Activated naive CD8-positive, alpha-beta T cell treated with anti-CD3 and anti-CD28 coated beads, Interleukin-2, amount 10 ng/mL, durations not matched to agents 7 days and 5 days (primary cell): ENCODE results near the gene ZSCAN2. TPM values are rescaled to one million over a fixed set of nuclear protein-coding genes. Genes with fewer than 3 reads are reported as not detected.
"Not testable (repeated sequence)": the region's sequence is repeated elsewhere in the genome, so short reads cannot be mapped to it uniquely, and the experiment has no call there.

Experiments
- ATAC-seq: fragments of 150-1000 bp; cut with Tn5 transposase; one replicate; pipeline ENCODE4 v1.10.0; 2021; ENCODE audit warnings: low read depth, moderate library complexity
- POLR2A ChIA-PET: fragments of 350-600 bp; sonication (Branson Sonifier 250); formaldehyde crosslinking; loops from one replicate; lab custom pipeline; 2021; ENCODE audit warnings: antibody characterized with exemption; lab: Charles Lee
- DNase-seq: peaks from one replicate; pipeline ENCODE4 v3.0.0; 2021
- H3K27ac Mint-ChIP-seq: one replicate; pipeline ENCODE4 v1.8.0; 2022; ENCODE audit warnings: mild to moderate bottlenecking, mixed read lengths
- H3K27me3 Mint-ChIP-seq: one replicate; pipeline ENCODE4 v1.8.0; 2022; ENCODE audit warnings: mild to moderate bottlenecking, moderate library complexity, mixed read lengths
- H3K36me3 Mint-ChIP-seq: one replicate; pipeline ENCODE4 v1.8.0; 2021; ENCODE audit warnings: mild to moderate bottlenecking, mixed read lengths
- H3K4me1 Mint-ChIP-seq: one replicate; pipeline ENCODE4 v1.8.0; 2021; ENCODE audit warnings: mixed read lengths
- H3K4me3 Mint-ChIP-seq: one replicate; pipeline ENCODE4 v1.8.0; 2022; ENCODE audit warnings: mild to moderate bottlenecking, moderate library complexity, mixed read lengths
- H3K9me3 Mint-ChIP-seq: one replicate; pipeline ENCODE4 v1.8.0; 2021; ENCODE audit warnings: mixed read lengths
- total RNA-seq, 2 experiments: library from RNA; stranded (reverse); gene quantifications; one replicate each; pipeline ENCODE4 v1.2.3, GENCODE V29; 2021

The ZSCAN2 gene
- 10 to 100 TPM in 1 of 2 experiments, 1 to 10 TPM in 1; 9.6 to 10.9 TPM for total RNA-seq

- POLR2A ChIA-PET: interaction anchor here (0.6 to 4.5 kb wide), 7 partner anchors 20 to 42 kb away, joined by 3 to 50 read pairs (median 3); no protein-coding TSS in a partner anchor
- H3K36me3 Mint-ChIP-seq: peaks cover 10% of the 10 kb centered on the region
- H3K4me3 Mint-ChIP-seq: peak within 1 kb of the TSS; percentile 96
- peak within 1 kb of the TSS; percentile 69 for H3K27ac Mint-ChIP-seq
- ATAC-seq (peak; percentile 96), DNase-seq (peak; percentile 93)
- peaks cover 48% of the 10 kb centered on the region for H3K4me1 Mint-ChIP-seq
- no peaks in the 10 kb centered on the region for H3K27me3 Mint-ChIP-seq
- no peaks in the 10 kb centered on the region for H3K9me3 Mint-ChIP-seq
Observed at GRCh38 chr15:84600687-84601554, at the start of gene ZSCAN2. ZSCAN2 (plus strand) TSS chr15:84601009; CDS start chr15:84603928, 2,919 bp downstream.

- Mint-ChIP-seq H3K4me1 (peaks cover 17% of the 10 kb centered on the region), H3K36me3 (peaks cover 30% of the 10 kb centered on the region)
- DNase-seq, H3K27ac Mint-ChIP-seq, H3K27me3 Mint-ChIP-seq, H3K4me3 Mint-ChIP-seq, ATAC-seq, H3K9me3 Mint-ChIP-seq, POLR2A ChIA-PET: not testable (repeated sequence)
Observed at GRCh38 chr15:84551624-84552023, 49.2 kb upstream of the ZSCAN2 start.

- Mint-ChIP-seq H3K4me3 (no peak overlapping the region), H3K27me3 (no peaks in the 10 kb centered on the region), H3K9me3 (no peaks in the 10 kb centered on the region), H3K36me3 (peaks cover 29% of the 10 kb centered on the region), H3K27ac (no peak overlapping the region), H3K4me1 (peaks cover 10% of the 10 kb centered on the region)
- no peak for ATAC-seq
- DNase-seq: no peak
- POLR2A ChIA-PET: no interaction called here
Observed at GRCh38 chr15:84552896-84553295, 47.9 kb upstream of the ZSCAN2 start.

- H3K27me3 Mint-ChIP-seq, ATAC-seq, POLR2A ChIA-PET, DNase-seq, H3K4me3 Mint-ChIP-seq, H3K27ac Mint-ChIP-seq, H3K4me1 Mint-ChIP-seq, H3K9me3 Mint-ChIP-seq: not testable (repeated sequence)
- H3K36me3 Mint-ChIP-seq: peaks cover 14% of the 10 kb centered on the region
Observed at GRCh38 chr15:84556690-84557089, 44.1 kb upstream of the ZSCAN2 start.

GRCh38 chr15:84568021-84568420 is 32.8 kb upstream of the ZSCAN2 start:
- H3K4me1 Mint-ChIP-seq, H3K4me3 Mint-ChIP-seq, POLR2A ChIA-PET, DNase-seq, H3K27ac Mint-ChIP-seq, H3K27me3 Mint-ChIP-seq, H3K9me3 Mint-ChIP-seq, H3K36me3 Mint-ChIP-seq, ATAC-seq: not testable (repeated sequence)

GRCh38 chr15:84570164-84570735 is 30.6 kb upstream of the ZSCAN2 start:
- ATAC-seq (peak; percentile 64), DNase-seq (peak; percentile 77)
- Mint-ChIP-seq H3K4me1 (peaks cover 9% of the 10 kb centered on the region), H3K27me3 (peaks cover 5% of the 10 kb centered on the region), H3K4me3 (peak overlapping the region; percentile 90), H3K9me3 (no peaks in the 10 kb centered on the region), H3K27ac (peak overlapping the region; percentile 87), H3K36me3 (peaks cover 8% of the 10 kb centered on the region)
- POLR2A ChIA-PET: interaction anchor here (1.2 kb wide), 1 partner anchor 60 kb away, joined by 3 read pairs; no protein-coding TSS in a partner anchor

- Mint-ChIP-seq H3K9me3 (no peaks in the 10 kb centered on the region), H3K4me3 (no peak overlapping the region), H3K4me1 (peaks cover 7% of the 10 kb centered on the region), H3K36me3 (peaks cover 3% of the 10 kb centered on the region), H3K27ac (no peak overlapping the region), H3K27me3 (peaks cover 15% of the 10 kb centered on the region)
- ATAC-seq (no peak), DNase-seq (no peak)
- POLR2A ChIA-PET: interaction anchor here (0.6 kb wide), 1 partner anchor 409 kb away, joined by 3 read pairs; no protein-coding TSS in a partner anchor
Observed at GRCh38 chr15:84572231-84572630, 28.6 kb upstream of the ZSCAN2 start.

- Mint-ChIP-seq H3K4me1 (peaks cover 2% of the 10 kb centered on the region), H3K36me3 (no peaks in the 10 kb centered on the region), H3K27me3 (peaks cover 17% of the 10 kb centered on the region), H3K4me3 (no peak overlapping the region), H3K9me3 (no peaks in the 10 kb centered on the region), H3K27ac (no peak overlapping the region)
- DNase-seq (no peak), ATAC-seq (no peak)
- POLR2A ChIA-PET: no interaction called here
Observed at GRCh38 chr15:84575493-84575892, 25.3 kb upstream of the ZSCAN2 start.

- H3K9me3 Mint-ChIP-seq, POLR2A ChIA-PET, H3K4me3 Mint-ChIP-seq, H3K36me3 Mint-ChIP-seq, DNase-seq, ATAC-seq, H3K27ac Mint-ChIP-seq, H3K4me1 Mint-ChIP-seq: not testable (repeated sequence)
- H3K27me3 Mint-ChIP-seq: peaks cover 17% of the 10 kb centered on the region
Observed at GRCh38 chr15:84577891-84578290, 22.9 kb upstream of the ZSCAN2 start.

GRCh38 chr15:84579261-84579721 is 21.5 kb upstream of the ZSCAN2 start:
- H3K4me1 Mint-ChIP-seq, ATAC-seq, DNase-seq, H3K36me3 Mint-ChIP-seq, H3K27ac Mint-ChIP-seq, H3K9me3 Mint-ChIP-seq, H3K4me3 Mint-ChIP-seq, POLR2A ChIA-PET: not testable (repeated sequence)
- H3K27me3 Mint-ChIP-seq: peaks cover 21% of the 10 kb centered on the region

- POLR2A ChIA-PET, H3K9me3 Mint-ChIP-seq, H3K36me3 Mint-ChIP-seq, H3K4me3 Mint-ChIP-seq, H3K4me1 Mint-ChIP-seq, H3K27ac Mint-ChIP-seq, DNase-seq, ATAC-seq: not testable (repeated sequence)
- H3K27me3 Mint-ChIP-seq: peaks cover 16% of the 10 kb centered on the region
Observed at GRCh38 chr15:84581676-84582428, 19.0 kb upstream of the ZSCAN2 start.

- Mint-ChIP-seq H3K27ac (no peak overlapping the region), H3K27me3 (peaks cover 23% of the 10 kb centered on the region), H3K36me3 (no peaks in the 10 kb centered on the region), H3K9me3 (peaks cover 5% of the 10 kb centered on the region), H3K4me1 (peaks cover 5% of the 10 kb centered on the region), H3K4me3 (no peak overlapping the region)
- ATAC-seq (no peak), DNase-seq (no peak)
- POLR2A ChIA-PET: no interaction called here
Observed at GRCh38 chr15:84582583-84583157, 18.1 kb upstream of the ZSCAN2 start.

- H3K4me3 Mint-ChIP-seq, H3K9me3 Mint-ChIP-seq, DNase-seq, POLR2A ChIA-PET, H3K4me1 Mint-ChIP-seq, H3K27ac Mint-ChIP-seq, H3K36me3 Mint-ChIP-seq, ATAC-seq: not testable (repeated sequence)
- H3K27me3 Mint-ChIP-seq: peaks cover 21% of the 10 kb centered on the region
Observed at GRCh38 chr15:84583921-84584320, 16.9 kb upstream of the ZSCAN2 start.
